ENCODE measurements around the gene AKR1B1. TPM values are rescaled to one million over a fixed set of nuclear protein-coding genes. Genes with fewer than 3 reads are reported as not detected.

Gene AKR1B1
- total RNA-seq, 1 experiment from 2014 or later, result 96.2 TPM

DNA sequence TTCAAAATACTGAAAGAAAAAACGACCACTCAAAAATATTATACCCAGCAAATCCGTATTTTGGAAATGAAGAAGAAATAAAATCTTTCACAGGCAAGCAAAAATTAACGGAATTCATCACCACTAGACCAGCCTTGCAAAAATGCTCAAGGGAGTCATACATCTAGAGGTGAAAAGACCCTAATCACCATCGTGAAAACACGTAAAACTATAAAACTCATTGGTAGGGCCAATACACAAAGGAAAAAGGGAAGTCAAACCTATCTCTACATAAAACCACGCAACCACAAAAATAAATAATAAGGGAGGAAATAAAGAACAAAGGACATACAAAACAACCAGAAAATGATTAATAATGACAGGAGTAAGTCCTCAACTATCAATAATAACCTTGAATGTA lies 6.6 kb upstream of the AKR1B1 start:
- no peak for DNase-seq
- Histone ChIP-seq H3K4me1 (ENCODE audit: low read length) (no peaks in the 10 kb centered on the region), H3K9me2 (replicated peaks; ENCODE audit: insufficient read depth, low read length) (no peaks in the 10 kb centered on the region), H3K9ac (ENCODE audit: low read length) (no peak overlapping the region), H3K4me3 (ENCODE audit: low read length) (no peak overlapping the region), H3K27me3 (ENCODE audit: low read length) (no peaks in the 10 kb centered on the region; the same call in 1 of the 2 replicates), H4K20me1 (ENCODE audit: insufficient read depth, low read depth, low read length) (no peaks in the 10 kb centered on the region), H3K79me2 (ENCODE audit: low read length) (no peaks in the 10 kb centered on the region), H3K36me3 (ENCODE audit: insufficient read depth, low read length) (no peaks in the 10 kb centered on the region), H3K27ac (ENCODE audit: low read length) (no peak overlapping the region), H3K4me2 (ENCODE audit: low read depth, low read length, poor library complexity, severe bottlenecking) (no peak overlapping the region), H2AFZ (ENCODE audit: low read length) (no peak overlapping the region), H3K9me3 (ENCODE audit: low read length) (peaks cover 17% of the 10 kb centered on the region)

DNA sequence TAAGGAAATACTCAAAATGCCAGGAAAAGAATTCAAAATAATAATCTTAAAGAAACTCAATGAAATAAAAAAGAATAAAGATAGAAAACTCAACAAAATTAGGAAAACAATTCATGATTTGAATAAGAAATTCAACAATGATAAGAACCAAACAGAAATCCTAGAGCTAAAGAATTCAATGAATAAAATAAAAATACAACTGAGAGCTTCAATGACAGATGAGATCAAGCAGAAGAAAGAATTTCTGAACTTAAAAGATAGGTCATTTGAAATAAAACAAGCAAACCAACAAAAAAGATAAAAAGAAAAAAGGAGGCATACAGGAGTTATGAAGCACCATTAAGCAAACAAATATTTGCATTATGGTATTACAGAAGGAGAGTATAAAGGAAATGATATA lies 5.6 kb upstream of the AKR1B1 start:
- Histone ChIP-seq H3K9ac (ENCODE audit: low read length) (no peak overlapping the region), H3K9me2 (replicated peaks; ENCODE audit: insufficient read depth, low read length) (no peaks in the 10 kb centered on the region), H3K27ac (ENCODE audit: low read length) (no peak overlapping the region), H3K36me3 (ENCODE audit: insufficient read depth, low read length) (no peaks in the 10 kb centered on the region), H2AFZ (ENCODE audit: low read length) (no peak overlapping the region), H3K4me2 (ENCODE audit: low read depth, low read length, poor library complexity, severe bottlenecking) (no peak overlapping the region), H3K9me3 (ENCODE audit: low read length) (peaks cover 17% of the 10 kb centered on the region), H3K4me1 (ENCODE audit: low read length) (peaks cover 3% of the 10 kb centered on the region), H3K27me3 (ENCODE audit: low read length) (no peaks in the 10 kb centered on the region; the same call in 1 of the 2 replicates), H3K79me2 (ENCODE audit: low read length) (no peaks in the 10 kb centered on the region), H4K20me1 (ENCODE audit: insufficient read depth, low read depth, low read length) (no peaks in the 10 kb centered on the region), H3K4me3 (ENCODE audit: low read length) (no peak overlapping the region)
- DNase-seq, result no peak

DNA sequence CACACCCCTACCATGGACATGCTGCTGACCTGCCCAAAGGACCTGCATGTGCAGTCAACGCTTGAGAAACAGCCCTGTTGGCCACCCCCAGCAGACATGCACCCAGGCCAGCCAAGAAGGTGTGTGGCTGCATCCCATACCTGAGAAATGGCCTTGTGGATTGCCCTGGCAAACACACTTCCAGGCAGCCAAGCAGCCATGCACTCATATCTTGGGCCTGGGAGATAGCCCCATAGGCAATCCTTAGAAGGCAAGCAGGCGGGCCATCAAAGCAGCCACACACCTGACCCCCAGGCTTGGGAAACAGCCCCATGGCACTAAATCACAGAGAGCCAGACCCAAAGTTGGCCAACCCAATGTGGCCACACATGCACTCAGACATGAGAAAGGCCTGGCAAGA lies 4.9 kb upstream of the AKR1B1 start:
- Histone ChIP-seq H3K27me3 (ENCODE audit: low read length) (no peaks in the 10 kb centered on the region; the same call in 1 of the 2 replicates), H3K9me2 (replicated peaks; ENCODE audit: insufficient read depth, low read length) (no peaks in the 10 kb centered on the region), H3K9ac (ENCODE audit: low read length) (no peak overlapping the region), H3K79me2 (ENCODE audit: low read length) (no peaks in the 10 kb centered on the region), H3K4me3 (ENCODE audit: low read length) (no peak overlapping the region), H4K20me1 (ENCODE audit: insufficient read depth, low read depth, low read length) (no peaks in the 10 kb centered on the region), H3K36me3 (ENCODE audit: insufficient read depth, low read length) (no peaks in the 10 kb centered on the region), H3K9me3 (ENCODE audit: low read length) (peaks cover 17% of the 10 kb centered on the region), H3K27ac (ENCODE audit: low read length) (no peak overlapping the region), H3K4me2 (ENCODE audit: low read depth, low read length, poor library complexity, severe bottlenecking) (no peak overlapping the region), H3K4me1 (ENCODE audit: low read length) (peaks cover 7% of the 10 kb centered on the region), H2AFZ (ENCODE audit: low read length) (no peak overlapping the region)
- no peak for DNase-seq

DNA sequence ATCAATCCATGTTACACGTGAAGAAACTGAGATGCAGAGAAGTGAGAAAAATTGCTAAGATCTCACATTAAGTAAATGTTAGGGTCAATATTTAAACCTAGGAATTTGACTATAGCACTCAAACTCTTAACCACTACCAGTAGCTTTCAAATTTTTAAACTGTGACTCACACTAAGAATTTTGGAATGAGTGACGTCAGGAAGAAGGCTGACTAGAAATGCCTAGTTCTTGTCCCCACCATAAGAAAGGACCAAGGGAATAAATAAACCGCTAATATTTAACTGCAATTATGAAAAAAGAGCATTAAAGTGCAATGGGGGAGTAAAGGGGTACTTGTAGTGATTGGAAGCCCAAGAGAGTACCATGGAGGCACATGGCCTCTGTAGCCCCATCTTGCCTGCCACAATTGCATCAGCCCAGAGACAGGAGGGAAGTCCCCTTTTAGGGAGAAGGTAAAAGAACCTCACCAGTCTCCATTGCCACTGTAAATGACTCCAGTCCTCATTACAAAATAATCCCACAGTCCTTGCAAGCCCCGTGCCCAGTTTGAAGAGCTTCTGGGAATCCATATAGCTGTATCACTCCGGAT lies 3.5 kb upstream of the AKR1B1 start:
- no peaks in the 10 kb centered on the region for H3K36me3 ChIP-seq (ENCODE audit: insufficient read depth, low read length)
- no peaks in the 10 kb centered on the region for H3K9me2 ChIP-seq (replicated peaks; ENCODE audit: insufficient read depth, low read length)
- peaks cover 13% of the 10 kb centered on the region for H3K79me2 ChIP-seq (ENCODE audit: low read length)
- no peak overlapping the region for H3K4me2 ChIP-seq (ENCODE audit: low read depth, low read length, poor library complexity, severe bottlenecking)
- H3K4me1 ChIP-seq (ENCODE audit: low read length), result peaks cover 14% of the 10 kb centered on the region
- no peaks in the 10 kb centered on the region; the same call in 1 of the 2 replicates for H3K27me3 ChIP-seq (ENCODE audit: low read length)
- no peak for DNase-seq
- H4K20me1 ChIP-seq (ENCODE audit: insufficient read depth, low read depth, low read length), result no peaks in the 10 kb centered on the region
- no peak overlapping the region for H2AFZ ChIP-seq (ENCODE audit: low read length)
- no peak overlapping the region for H3K27ac ChIP-seq (ENCODE audit: low read length)
- H3K9ac ChIP-seq (ENCODE audit: low read length), result no peak overlapping the region
- H3K4me3 ChIP-seq (ENCODE audit: low read length), result no peak overlapping the region
- H3K9me3 ChIP-seq (ENCODE audit: low read length), result peaks cover 17% of the 10 kb centered on the region

DNA sequence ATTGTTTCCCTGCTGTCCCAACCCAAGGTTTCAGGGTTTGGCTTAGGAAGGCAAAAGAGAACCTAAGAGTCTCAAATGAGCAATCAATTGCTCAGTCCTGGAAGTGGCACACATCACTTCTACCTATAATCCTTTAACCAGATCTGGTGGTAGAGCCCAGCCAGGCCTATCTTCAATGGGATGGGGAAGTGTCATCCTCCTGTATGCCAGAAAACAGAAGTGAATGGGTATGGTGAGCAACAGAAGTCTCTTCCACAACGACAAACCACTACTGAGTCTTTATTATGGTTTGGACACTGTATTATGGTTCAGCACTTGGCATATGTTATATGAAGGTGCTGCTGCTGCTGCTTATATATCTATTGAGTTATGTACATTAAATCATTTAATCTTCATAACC lies 3.0 kb upstream of the AKR1B1 start:
- no peaks in the 10 kb centered on the region for H3K36me3 ChIP-seq (ENCODE audit: insufficient read depth, low read length)
- H3K4me1 ChIP-seq (ENCODE audit: low read length), result peaks cover 17% of the 10 kb centered on the region
- no peak overlapping the region for H2AFZ ChIP-seq (ENCODE audit: low read length)
- H3K79me2 ChIP-seq (ENCODE audit: low read length), result peaks cover 18% of the 10 kb centered on the region
- H3K27me3 ChIP-seq (ENCODE audit: low read length), result no peaks in the 10 kb centered on the region; the same call in 1 of the 2 replicates
- H3K4me3 ChIP-seq (ENCODE audit: low read length), result no peak overlapping the region
- DNase-seq, result no peak
- no peak overlapping the region for H3K9ac ChIP-seq (ENCODE audit: low read length)
- no peaks in the 10 kb centered on the region for H4K20me1 ChIP-seq (ENCODE audit: insufficient read depth, low read depth, low read length)
- no peak overlapping the region for H3K4me2 ChIP-seq (ENCODE audit: low read depth, low read length, poor library complexity, severe bottlenecking)
- H3K27ac ChIP-seq (ENCODE audit: low read length), result no peak overlapping the region
- H3K9me3 ChIP-seq (ENCODE audit: low read length), result peaks cover 17% of the 10 kb centered on the region
- H3K9me2 ChIP-seq (replicated peaks; ENCODE audit: insufficient read depth, low read length), result no peaks in the 10 kb centered on the region

DNA sequence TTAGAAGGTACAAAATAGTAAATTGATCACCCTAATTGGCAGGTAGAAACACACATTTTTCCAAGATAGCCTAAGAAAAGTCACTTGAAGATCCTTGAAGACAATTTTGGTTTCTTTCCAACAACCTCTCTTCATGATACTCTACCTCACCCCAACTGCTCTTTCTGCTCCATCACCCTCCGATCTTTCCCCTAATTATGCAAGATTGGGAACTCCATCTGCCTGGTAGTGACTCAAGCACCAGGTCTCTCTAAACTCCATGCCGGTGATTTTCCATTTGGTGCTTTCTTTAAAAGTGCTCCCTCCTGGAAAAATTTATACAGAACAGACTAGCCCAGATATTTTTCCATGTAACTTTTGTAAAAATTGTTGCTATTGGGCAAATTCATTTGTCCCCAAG lies 1.1 kb upstream of the AKR1B1 start:
- no peak overlapping the region for H3K9ac ChIP-seq (ENCODE audit: low read length)
- peak overlapping the region; percentile 77 for H3K4me2 ChIP-seq (ENCODE audit: low read depth, low read length, poor library complexity, severe bottlenecking)
- H3K9me3 ChIP-seq (ENCODE audit: low read length), result peaks cover 10% of the 10 kb centered on the region
- peak overlapping the region; percentile 97; the same call in 1 of the 2 replicates for H2AFZ ChIP-seq (ENCODE audit: low read length)
- H4K20me1 ChIP-seq (ENCODE audit: insufficient read depth, low read depth, low read length), result no peaks in the 10 kb centered on the region
- peaks cover 35% of the 10 kb centered on the region for H3K79me2 ChIP-seq (ENCODE audit: low read length)
- no peak overlapping the region for H3K27ac ChIP-seq (ENCODE audit: low read length)
- H3K4me1 ChIP-seq (ENCODE audit: low read length), result peaks cover 17% of the 10 kb centered on the region
- no peaks in the 10 kb centered on the region; the same call in 1 of the 2 replicates for H3K27me3 ChIP-seq (ENCODE audit: low read length)
- no peaks in the 10 kb centered on the region for H3K36me3 ChIP-seq (ENCODE audit: insufficient read depth, low read length)
- H3K4me3 ChIP-seq (ENCODE audit: low read length), result no peak overlapping the region
- no peaks in the 10 kb centered on the region for H3K9me2 ChIP-seq (replicated peaks; ENCODE audit: insufficient read depth, low read length)
- no peak for DNase-seq

DNA sequence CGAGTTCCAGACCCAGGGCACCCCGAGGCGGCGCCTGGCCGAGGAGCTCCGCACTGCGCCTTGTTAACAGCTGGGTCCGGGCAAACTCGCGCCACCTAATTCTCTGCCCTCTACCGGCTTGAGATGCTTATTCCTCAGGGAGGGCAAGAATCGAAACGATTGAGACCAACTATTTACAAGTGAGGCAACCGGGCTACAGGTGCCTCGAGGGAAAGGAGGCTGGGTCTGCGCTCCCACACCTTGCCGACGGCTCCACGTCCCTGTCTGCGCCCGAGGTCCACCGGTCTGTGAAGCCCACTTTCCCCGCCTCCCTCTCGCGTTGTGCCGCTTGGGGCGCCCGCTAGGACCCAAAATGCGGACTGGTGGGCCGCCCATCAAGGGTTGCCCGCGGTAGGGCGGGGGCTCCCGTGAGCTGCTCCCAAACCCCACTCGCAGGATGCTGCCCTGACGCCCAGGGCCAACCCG lies 527 bp downstream of the AKR1B1 start:
- no peaks in the 10 kb centered on the region; the same call in 1 of the 2 replicates for H3K27me3 ChIP-seq (ENCODE audit: low read length)
- peak; percentile 82 for DNase-seq
- H3K4me2 ChIP-seq (ENCODE audit: low read depth, low read length, poor library complexity, severe bottlenecking), result peak overlapping the region; percentile 77
- H2AFZ ChIP-seq (ENCODE audit: low read length), result peak overlapping the region; percentile 97
- H3K9me2 ChIP-seq (replicated peaks; ENCODE audit: insufficient read depth, low read length), result no peaks in the 10 kb centered on the region
- H3K36me3 ChIP-seq (ENCODE audit: insufficient read depth, low read length), result no peaks in the 10 kb centered on the region
- no peaks in the 10 kb centered on the region for H4K20me1 ChIP-seq (ENCODE audit: insufficient read depth, low read depth, low read length)
- peak overlapping the region; percentile 20; the same call in 1 of the 2 replicates for H3K27ac ChIP-seq (ENCODE audit: low read length)
- H3K9ac ChIP-seq (ENCODE audit: low read length), result peak overlapping the region; percentile 91
- peaks cover 51% of the 10 kb centered on the region for H3K79me2 ChIP-seq (ENCODE audit: low read length)
- peaks cover under 1% of the 10 kb centered on the region; the same call in 1 of the 2 replicates for H3K9me3 ChIP-seq (ENCODE audit: low read length)
- H3K4me3 ChIP-seq (ENCODE audit: low read length), result peak overlapping the region; percentile 93
- H3K4me1 ChIP-seq (ENCODE audit: low read length), result peaks cover 17% of the 10 kb centered on the region

DNA sequence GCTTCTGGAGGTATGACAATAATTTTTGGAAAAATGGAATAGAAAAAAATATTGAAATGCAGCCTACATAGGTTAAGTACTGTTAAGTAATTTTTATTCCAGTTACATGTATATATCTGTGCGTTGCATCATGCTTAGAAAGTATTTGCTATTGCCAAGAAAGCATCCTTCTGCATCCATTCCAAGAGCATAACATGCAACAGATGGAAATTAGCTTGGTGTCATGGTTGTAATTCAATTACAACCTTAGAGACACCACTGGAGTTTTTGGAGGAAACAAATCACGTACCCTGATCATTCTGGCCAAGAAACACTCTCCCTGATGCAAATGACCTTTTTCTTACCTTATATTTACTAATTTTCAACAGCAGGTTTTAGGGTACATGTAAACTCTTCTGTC lies 1.7 kb downstream of the AKR1B1 start:
- H3K4me3 ChIP-seq (ENCODE audit: low read length), result peak overlapping the region; percentile 93
- no peak overlapping the region for H3K27ac ChIP-seq (ENCODE audit: low read length)
- DNase-seq, result no peak
- H3K79me2 ChIP-seq (ENCODE audit: low read length), result peaks cover 62% of the 10 kb centered on the region
- H3K36me3 ChIP-seq (ENCODE audit: insufficient read depth, low read length), result no peaks in the 10 kb centered on the region
- peaks cover 17% of the 10 kb centered on the region for H3K4me1 ChIP-seq (ENCODE audit: low read length)
- no peaks in the 10 kb centered on the region for H3K27me3 ChIP-seq (ENCODE audit: low read length)
- H3K9me2 ChIP-seq (replicated peaks; ENCODE audit: insufficient read depth, low read length), result no peaks in the 10 kb centered on the region
- peak overlapping the region; percentile 77 for H3K4me2 ChIP-seq (ENCODE audit: low read depth, low read length, poor library complexity, severe bottlenecking)
- no peak overlapping the region for H2AFZ ChIP-seq (ENCODE audit: low read length)
- H4K20me1 ChIP-seq (ENCODE audit: insufficient read depth, low read depth, low read length), result no peaks in the 10 kb centered on the region
- no peak overlapping the region; the same call in 1 of the 2 replicates for H3K9ac ChIP-seq (ENCODE audit: low read length)
- no peaks in the 10 kb centered on the region for H3K9me3 ChIP-seq (ENCODE audit: low read length)

Measured in Karpas-422 (cell line).